ENCODE measurements around the gene SYTL1. TPM values are rescaled to one million over a fixed set of nuclear protein-coding genes. Genes with fewer than 3 reads are reported as not detected.

SYTL1 gene
- 40.3 and 47.2 TPM in 2 replicates for total RNA-seq

- peak within 1 kb of the TSS; percentile 54 for H3K4me3 ChIP-seq (ENCODE audit: low read depth, low read length)
- no peaks in the 10 kb centered on the region for H3K36me3 ChIP-seq (ENCODE audit: control insufficient read depth, insufficient read depth, low read length)
- DNase-seq (ENCODE audit: low read depth), result no peak
- H3K27me3 ChIP-seq (ENCODE audit: control insufficient read depth, insufficient read depth, low read length), result no peaks in the 10 kb centered on the region
- no peak for TF ChIP-seq CTCF (IDR thresholded peaks at IDR 0.05; ENCODE audit: insufficient read depth, low read length, poor library complexity, severe bottlenecking)
Measured at GRCh38 chr1:27341525-27342252, at the start of gene SYTL1. TSS of gene SYTL1 (plus strand) at chr1:27342022. CDS start at chr1:27345335, 3,313 bp downstream.

- Histone ChIP-seq H3K27me3 (ENCODE audit: control insufficient read depth, insufficient read depth, low read length) (no peaks in the 10 kb centered on the region), H3K4me3 (ENCODE audit: low read depth, low read length) (no peak overlapping the region), H3K36me3 (ENCODE audit: control insufficient read depth, insufficient read depth, low read length) (no peaks in the 10 kb centered on the region)
- no peak for DNase-seq (ENCODE audit: low read depth)
- no peak for TF ChIP-seq CTCF (IDR thresholded peaks at IDR 0.05; ENCODE audit: insufficient read depth, low read length, poor library complexity, severe bottlenecking)
Measured at GRCh38 chr1:27292106-27292505, 49.7 kb upstream of the SYTL1 start.

GRCh38 chr1:27293915-27294314, 47.9 kb upstream of the SYTL1 start:
- Histone ChIP-seq H3K4me3 (ENCODE audit: low read depth, low read length) (no peak overlapping the region), H3K36me3 (ENCODE audit: control insufficient read depth, insufficient read depth, low read length) (no peaks in the 10 kb centered on the region), H3K27me3 (ENCODE audit: control insufficient read depth, insufficient read depth, low read length) (no peaks in the 10 kb centered on the region)
- no peak for DNase-seq (ENCODE audit: low read depth)
- TF ChIP-seq CTCF (IDR thresholded peaks at IDR 0.05; ENCODE audit: insufficient read depth, low read length, poor library complexity, severe bottlenecking), result no peak

- TF ChIP-seq CTCF (IDR thresholded peaks at IDR 0.05; ENCODE audit: insufficient read depth, low read length, poor library complexity, severe bottlenecking), result peak; percentile 82
- no peaks in the 10 kb centered on the region for H3K36me3 ChIP-seq (ENCODE audit: control insufficient read depth, insufficient read depth, low read length)
- H3K4me3 ChIP-seq (ENCODE audit: low read depth, low read length), result no peak overlapping the region
- H3K27me3 ChIP-seq (ENCODE audit: control insufficient read depth, insufficient read depth, low read length), result no peaks in the 10 kb centered on the region
- DNase-seq (ENCODE audit: low read depth), result peak; percentile 9
Measured at GRCh38 chr1:27296773-27297291, 45.0 kb upstream of the SYTL1 start.

- TF ChIP-seq CTCF (IDR thresholded peaks at IDR 0.05; ENCODE audit: insufficient read depth, low read length, poor library complexity, severe bottlenecking), result no peak
- no peaks in the 10 kb centered on the region for H3K27me3 ChIP-seq (ENCODE audit: control insufficient read depth, insufficient read depth, low read length)
- no peaks in the 10 kb centered on the region for H3K36me3 ChIP-seq (ENCODE audit: control insufficient read depth, insufficient read depth, low read length)
- no peak overlapping the region for H3K4me3 ChIP-seq (ENCODE audit: low read depth, low read length)
- no peak for DNase-seq (ENCODE audit: low read depth)
Measured at GRCh38 chr1:27297903-27298302, 43.9 kb upstream of the SYTL1 start.
